Adipocyte (in vitro differentiated cells): Measurements from ENCODE around the gene AAGAB.
"Not testable (repeated sequence)": the region's sequence is repeated elsewhere in the genome, so short reads cannot be mapped to it uniquely, and the experiment has no call there.

Experiments
- DNase-seq: peaks from one replicate; pipeline ENCODE4 v3.0.0-alpha.2; 2015; ENCODE audit warnings: low read depth
- H3K27me3 ChIP-seq: replicated peaks from 2 replicates; pipeline ENCODE4 v1.7.0; 2013; ENCODE audit warnings: mild to moderate bottlenecking, low read length, moderate library complexity; ENCODE audit not compliant: control insufficient read depth, insufficient read depth
- H3K36me3 ChIP-seq: 2 replicates; pipeline ENCODE4 v1.7.0; 2013; ENCODE audit warnings: low read length, mild to moderate bottlenecking, moderate library complexity; ENCODE audit not compliant: control insufficient read depth, insufficient read depth, severe bottlenecking
- H3K4me1 ChIP-seq: 2 replicates; pipeline ENCODE4 v1.7.0; 2013; ENCODE audit warnings: mild to moderate bottlenecking, low read length, moderate library complexity; ENCODE audit not compliant: control insufficient read depth, insufficient read depth
- H3K4me3 ChIP-seq: 2 replicates; pipeline ENCODE4 v1.7.0; 2013; ENCODE audit warnings: mild to moderate bottlenecking, low read length, moderate library complexity
- H3K9ac ChIP-seq: 2 replicates; pipeline ENCODE4 v1.7.0; 2013; ENCODE audit warnings: mild to moderate bottlenecking, low read length, moderate library complexity
- H3K9me3 ChIP-seq: 2 replicates; pipeline ENCODE4 v1.7.0; 2013; ENCODE audit warnings: mild to moderate bottlenecking, low read length, moderate library complexity; ENCODE audit not compliant: control insufficient read depth

The AAGAB gene

GRCh38 chr15:67276666-67277065 is 22.2 kb upstream of the AAGAB start:
- no peak overlapping the region for H3K4me3 ChIP-seq
- H3K4me1 ChIP-seq = peaks cover 1% of the 10 kb centered on the region
- H3K36me3 ChIP-seq = no peaks in the 10 kb centered on the region
- no peaks in the 10 kb centered on the region for H3K27me3 ChIP-seq
- peaks cover 7% of the 10 kb centered on the region for H3K9me3 ChIP-seq
- H3K9ac ChIP-seq = no peak overlapping the region
- DNase-seq = no peak

- Histone ChIP-seq H3K9ac (no peak overlapping the region), H3K9me3 (peaks cover 7% of the 10 kb centered on the region), H3K36me3 (no peaks in the 10 kb centered on the region), H3K27me3 (no peaks in the 10 kb centered on the region), H3K4me1 (no peaks in the 10 kb centered on the region), H3K4me3 (no peak overlapping the region)
- no peak for DNase-seq
Observed at GRCh38 chr15:67274236-67274635, 19.8 kb upstream of the AAGAB start.

DNA sequence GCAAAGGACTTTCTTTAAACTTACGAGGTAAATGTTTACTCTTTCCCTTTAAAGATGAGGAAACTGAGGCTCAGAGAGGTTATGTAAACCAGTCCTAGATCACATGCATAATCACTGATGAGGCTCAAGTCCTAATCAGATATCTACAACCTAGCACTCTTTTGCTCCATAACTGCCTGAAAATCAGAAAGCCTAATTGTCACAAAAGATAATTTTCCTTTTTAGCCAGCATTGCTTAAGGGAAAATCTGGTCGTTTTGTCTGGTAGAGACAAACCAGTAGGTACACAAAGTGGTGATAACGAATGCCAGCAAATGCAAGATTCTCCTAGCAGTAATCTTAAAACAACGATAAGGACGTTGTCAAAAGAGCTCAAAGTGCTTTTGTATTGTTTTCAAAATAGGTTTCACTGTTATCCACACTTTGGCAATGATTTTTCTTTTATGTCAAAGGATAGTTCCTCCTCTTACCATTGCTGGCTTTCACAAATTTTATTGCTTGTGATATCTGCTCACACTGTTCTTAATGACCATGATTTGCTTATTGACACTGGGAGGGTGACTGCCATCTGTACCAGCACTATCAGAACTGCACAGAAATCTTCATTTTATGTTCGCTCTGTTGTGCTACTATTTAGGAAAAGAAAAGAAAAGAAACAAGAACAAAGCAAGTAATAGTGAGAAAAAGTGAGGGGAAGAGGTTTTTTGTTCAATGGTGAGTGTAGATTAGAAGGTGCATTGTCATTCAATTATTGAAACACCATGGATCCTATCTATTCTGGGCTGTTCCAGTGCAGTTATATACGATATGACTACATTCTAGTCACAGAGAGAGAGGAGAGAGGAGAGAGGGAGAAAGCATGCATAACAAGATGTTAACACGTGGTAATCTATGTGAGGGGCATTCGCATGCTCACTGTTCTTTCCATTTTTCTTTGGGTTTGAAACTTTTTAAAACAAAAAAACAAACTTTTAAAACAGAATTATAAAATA is 13.8 kb upstream of the AAGAB start:
- Histone ChIP-seq H3K9me3 (no peaks in the 10 kb centered on the region), H3K36me3 (no peaks in the 10 kb centered on the region), H3K9ac (no peak overlapping the region), H3K27me3 (no peaks in the 10 kb centered on the region), H3K4me1 (no peaks in the 10 kb centered on the region), H3K4me3 (no peak overlapping the region)
- DNase-seq = no peak

DNA sequence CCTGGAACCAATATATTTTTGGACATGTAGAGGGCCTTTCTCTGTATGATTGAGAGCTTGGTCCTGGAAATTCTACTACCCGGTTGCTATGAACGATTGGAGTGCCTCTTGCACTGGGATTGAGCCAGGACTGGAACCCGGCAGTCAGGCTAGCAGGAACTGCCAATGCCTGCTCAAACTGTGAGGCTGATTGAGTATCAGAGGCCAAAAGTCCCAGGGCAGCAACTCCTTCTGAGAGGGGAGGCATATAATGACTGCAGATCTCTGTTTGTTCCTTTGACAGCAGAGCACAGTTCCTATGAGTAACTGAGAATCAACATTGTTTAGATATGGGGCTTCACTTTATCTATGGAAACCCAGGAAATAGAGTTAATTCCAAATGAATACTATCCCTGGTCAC is 13.0 kb upstream of the AAGAB start:
- Histone ChIP-seq H3K36me3 (no peaks in the 10 kb centered on the region), H3K9ac (no peak overlapping the region)
- no peak for DNase-seq

GRCh38 chr15:67266870-67267269 is 12.4 kb upstream of the AAGAB start:
- Histone ChIP-seq H3K27me3 (no peaks in the 10 kb centered on the region), H3K4me3 (no peak overlapping the region), H3K4me1 (no peaks in the 10 kb centered on the region), H3K9ac (no peak overlapping the region), H3K9me3 (no peaks in the 10 kb centered on the region), H3K36me3 (no peaks in the 10 kb centered on the region)
- no peak for DNase-seq

More for the DNA sequence above, 13.0 kb upstream of the AAGAB start:
- Histone ChIP-seq H3K27me3 (no peaks in the 10 kb centered on the region), H3K4me1 (no peaks in the 10 kb centered on the region), H3K9me3 (no peaks in the 10 kb centered on the region), H3K4me3 (no peak overlapping the region)

- Histone ChIP-seq H3K4me1 (no peaks in the 10 kb centered on the region), H3K27me3 (no peaks in the 10 kb centered on the region), H3K9ac (no peak overlapping the region), H3K4me3 (no peak overlapping the region), H3K9me3 (no peaks in the 10 kb centered on the region), H3K36me3 (no peaks in the 10 kb centered on the region)
- no peak for DNase-seq
Observed at GRCh38 chr15:67259806-67260205, 5.3 kb upstream of the AAGAB start.

- no peaks in the 10 kb centered on the region for H3K4me1 ChIP-seq
- no peak for DNase-seq
- H3K36me3 ChIP-seq = no peaks in the 10 kb centered on the region
- H3K27me3 ChIP-seq = no peaks in the 10 kb centered on the region
- H3K4me3 ChIP-seq = no peak overlapping the region
- H3K9me3 ChIP-seq = no peaks in the 10 kb centered on the region
- H3K9ac ChIP-seq = no peak overlapping the region
Observed at GRCh38 chr15:67259379-67259778, 4.9 kb upstream of the AAGAB start.

DNA sequence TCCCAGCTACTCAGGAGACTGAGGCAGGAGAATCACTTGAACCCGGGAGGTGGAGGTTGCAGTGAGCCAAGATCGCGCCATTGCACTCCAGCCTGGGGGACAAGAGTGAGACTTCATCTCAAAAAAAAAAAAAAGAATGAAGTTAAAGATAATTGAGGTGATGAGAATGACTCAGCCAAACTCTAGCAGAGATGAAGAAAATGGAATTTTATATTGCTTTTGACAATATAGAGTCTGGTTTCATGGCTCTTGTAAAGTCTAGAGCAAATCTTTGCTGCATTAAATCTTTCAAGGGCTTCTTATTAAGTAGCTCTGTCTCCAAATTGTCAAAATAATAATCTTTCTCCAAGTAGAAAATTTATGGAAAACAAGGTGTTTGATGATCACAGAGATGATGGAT is 4.0 kb upstream of the AAGAB start:
- H3K4me1 ChIP-seq, H3K36me3 ChIP-seq, DNase-seq, H3K27me3 ChIP-seq, H3K9me3 ChIP-seq, H3K9ac ChIP-seq, H3K4me3 ChIP-seq: not testable (repeated sequence)

- H3K4me3 ChIP-seq = no peak overlapping the region
- H3K9ac ChIP-seq = no peak overlapping the region
- no peaks in the 10 kb centered on the region for H3K9me3 ChIP-seq
- H3K36me3 ChIP-seq = no peaks in the 10 kb centered on the region
- DNase-seq = no peak
- H3K27me3 ChIP-seq = no peaks in the 10 kb centered on the region
- peaks cover 8% of the 10 kb centered on the region for H3K4me1 ChIP-seq
Observed at GRCh38 chr15:67256051-67256450, 1.6 kb upstream of the AAGAB start.

DNA sequence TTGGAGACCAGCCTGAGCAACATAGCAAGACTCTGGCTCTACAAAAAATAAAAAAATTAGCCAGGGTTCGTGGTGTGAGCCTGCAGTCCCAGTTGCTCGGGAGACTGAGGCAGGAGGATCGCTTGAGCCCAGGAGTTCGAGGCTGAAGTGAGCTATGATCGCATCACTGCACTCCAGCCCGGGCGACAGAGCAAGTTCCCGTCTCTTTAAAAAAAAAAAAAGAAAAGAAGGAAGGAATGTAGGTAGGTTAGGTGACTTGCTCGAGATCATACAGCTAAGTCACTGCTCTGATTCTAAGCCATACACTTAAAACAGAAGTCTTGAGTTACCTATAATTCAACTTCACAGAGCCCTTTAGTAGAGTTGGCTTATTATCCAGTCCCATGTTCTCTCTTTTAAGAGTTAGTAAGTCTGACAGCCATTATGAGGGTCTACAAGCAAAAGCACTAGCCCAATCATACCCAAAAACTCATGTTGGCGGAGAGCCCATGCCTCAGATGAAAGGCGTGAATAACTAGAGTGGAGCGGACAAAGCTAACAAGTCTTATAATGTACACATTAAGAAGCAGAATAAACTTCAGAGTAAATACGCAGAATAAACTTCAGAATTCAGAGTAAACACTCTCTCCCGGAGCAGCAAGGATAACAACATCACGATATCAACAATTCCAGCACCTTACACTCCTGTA is 768 bp downstream of the AAGAB start:
- no peaks in the 10 kb centered on the region for H3K9me3 ChIP-seq
- H3K27me3 ChIP-seq = no peaks in the 10 kb centered on the region
- peaks cover 8% of the 10 kb centered on the region for H3K4me1 ChIP-seq
- peak overlapping the region; percentile 90 for H3K9ac ChIP-seq
- H3K4me3 ChIP-seq = peak overlapping the region; percentile 93
- H3K36me3 ChIP-seq = no peaks in the 10 kb centered on the region
- DNase-seq = peak; percentile 51

DNA sequence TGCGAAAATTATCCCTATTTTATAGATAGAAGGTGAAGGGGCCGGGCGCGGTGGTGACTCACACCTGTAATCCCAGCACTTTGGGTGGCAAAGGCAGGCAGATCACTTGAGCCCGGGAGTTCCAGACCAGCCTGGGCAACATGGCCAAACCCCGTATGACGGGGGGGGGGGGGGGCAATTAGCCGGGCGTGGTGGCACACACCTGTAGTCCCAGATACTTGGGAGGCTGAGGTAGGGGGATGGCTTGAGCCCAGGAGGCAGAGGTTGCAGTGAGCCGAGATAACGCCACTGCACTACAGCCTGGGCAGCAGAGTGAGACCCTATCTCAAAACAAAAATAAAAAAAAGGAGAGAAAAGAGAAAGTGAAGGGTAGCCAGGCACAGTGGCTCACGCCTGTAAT is 1.4 kb downstream of the AAGAB start:
- no peaks in the 10 kb centered on the region for H3K27me3 ChIP-seq

More for the DNA sequence above, 1.4 kb downstream of the AAGAB start:
- H3K36me3 ChIP-seq = no peaks in the 10 kb centered on the region
- H3K9me3 ChIP-seq = no peaks in the 10 kb centered on the region
- H3K9ac ChIP-seq = peak overlapping the region; percentile 90
- no peak for DNase-seq
- H3K4me3 ChIP-seq = peak overlapping the region; percentile 93
- peaks cover 12% of the 10 kb centered on the region for H3K4me1 ChIP-seq
